ENCODE measurements around the gene COMMD4. TPM values are rescaled to one million over a fixed set of nuclear protein-coding genes. Genes with fewer than 3 reads are reported as not detected.
"Not testable (repeated sequence)": the region's sequence is repeated elsewhere in the genome, so short reads cannot be mapped to it uniquely, and the experiment has no call there.

Gene COMMD4
- total RNA-seq (ENCODE audit: low replicate concordance) = 36.4 and 72.6 TPM in 2 replicates

- Histone ChIP-seq H3K9me3 (ENCODE audit: low read depth) (no peaks in the 10 kb centered on the region), H3K36me3 (no peaks in the 10 kb centered on the region), H4K20me1 (ENCODE audit: low read depth) (no peaks in the 10 kb centered on the region), H3K4me2 (peak within 1 kb of the TSS; percentile 74), H3K27ac (no peak within 1 kb of the TSS), H3K4me3 (peak within 1 kb of the TSS; percentile 67), H3K27me3 (no peaks in the 10 kb centered on the region), H3K9ac (peak within 1 kb of the TSS; percentile 77), H2AFZ (replicated peaks) (peak within 1 kb of the TSS; percentile 99), H3K4me1 (peaks cover 3% of the 10 kb centered on the region), H3F3A (ENCODE audit: low read depth) (no peaks in the 10 kb centered on the region), H3K79me2 (ENCODE audit: low read depth) (peaks cover 14% of the 10 kb centered on the region)
- Mint-ChIP-seq H3K36me3 (peaks cover 4% of the 10 kb centered on the region), H3K4me3 (peak within 1 kb of the TSS; percentile 99), H3K27me3 (ENCODE audit: insufficient read depth, low read depth) (peaks cover 11% of the 10 kb centered on the region), H3K9me3 (peaks cover 2% of the 10 kb centered on the region), H3K27ac (peak within 1 kb of the TSS; percentile 87), H3K4me1 (peaks cover 17% of the 10 kb centered on the region)
- TF ChIP-seq EZH2 (IDR thresholded peaks at IDR 0.05) = no peak
- no peak for TF ChIP-seq EZH2phosphoT487 (IDR thresholded peaks at IDR 0.05)
- peak; percentile 98 for DNase-seq (ENCODE audit: low spot score)
Observed at GRCh38 chr15:75335705-75336355, at the start of gene COMMD4. COMMD4 (plus strand) TSS chr15:75336063; CDS start chr15:75336090, 27 bp downstream.

GRCh38 chr15:75293660-75294059 is 42.2 kb upstream of the COMMD4 start:
- not testable (repeated sequence) for H3K27me3 Mint-ChIP-seq (ENCODE audit: insufficient read depth, low read depth); H4K20me1 ChIP-seq (ENCODE audit: low read depth); H3K9me3 Mint-ChIP-seq; DNase-seq (ENCODE audit: low spot score); H3K27ac ChIP-seq; H3K79me2 ChIP-seq (ENCODE audit: low read depth); H3K36me3 ChIP-seq; H3K36me3 Mint-ChIP-seq; H3K4me3 ChIP-seq; H3K27ac Mint-ChIP-seq; H3K4me1 Mint-ChIP-seq; H3K4me1 ChIP-seq; H2AFZ ChIP-seq (replicated peaks); H3K4me3 Mint-ChIP-seq; H3K27me3 ChIP-seq; H3K4me2 ChIP-seq; H3F3A ChIP-seq (ENCODE audit: low read depth); H3K9ac ChIP-seq; H3K9me3 ChIP-seq (ENCODE audit: low read depth)

- not testable (repeated sequence) for H2AFZ ChIP-seq (replicated peaks); H3K27ac ChIP-seq; H3K79me2 ChIP-seq (ENCODE audit: low read depth); H3K4me2 ChIP-seq; H3K36me3 ChIP-seq; H3K9me3 ChIP-seq (ENCODE audit: low read depth); H3K4me3 Mint-ChIP-seq; H3K4me1 Mint-ChIP-seq; H3K27me3 ChIP-seq; H3F3A ChIP-seq (ENCODE audit: low read depth); H3K27ac Mint-ChIP-seq; H4K20me1 ChIP-seq (ENCODE audit: low read depth); H3K9me3 Mint-ChIP-seq; H3K4me1 ChIP-seq; DNase-seq (ENCODE audit: low spot score); H3K4me3 ChIP-seq; H3K9ac ChIP-seq; H3K36me3 Mint-ChIP-seq; H3K27me3 Mint-ChIP-seq (ENCODE audit: insufficient read depth, low read depth)
Observed at GRCh38 chr15:75298541-75299310, 37.1 kb upstream of the COMMD4 start.

- not testable (repeated sequence) for DNase-seq (ENCODE audit: low spot score); H3K4me3 ChIP-seq; H3K27me3 Mint-ChIP-seq (ENCODE audit: insufficient read depth, low read depth); H3K27ac Mint-ChIP-seq; H3F3A ChIP-seq (ENCODE audit: low read depth); H3K27me3 ChIP-seq; H3K27ac ChIP-seq; H3K9me3 Mint-ChIP-seq; H3K4me1 Mint-ChIP-seq; H3K4me2 ChIP-seq; H4K20me1 ChIP-seq (ENCODE audit: low read depth); H3K9ac ChIP-seq; H3K4me3 Mint-ChIP-seq; H3K79me2 ChIP-seq (ENCODE audit: low read depth); H3K36me3 ChIP-seq; H3K9me3 ChIP-seq (ENCODE audit: low read depth); H3K4me1 ChIP-seq; H3K36me3 Mint-ChIP-seq; H2AFZ ChIP-seq (replicated peaks)
- peak; percentile 65 for TF ChIP-seq CTCF (IDR thresholded peaks at IDR 0.05)
Observed at GRCh38 chr15:75299311-75299688, 36.6 kb upstream of the COMMD4 start.

- H2AFZ ChIP-seq (replicated peaks) = not testable (repeated sequence)
Observed at GRCh38 chr15:75300026-75300425, 35.8 kb upstream of the COMMD4 start.

More at GRCh38 chr15:75300026-75300425, 35.8 kb upstream of the COMMD4 start:
- H3K27ac Mint-ChIP-seq = peak overlapping the region; percentile 34
- H3K79me2 ChIP-seq (ENCODE audit: low read depth); H3K27ac ChIP-seq; H3F3A ChIP-seq (ENCODE audit: low read depth); DNase-seq (ENCODE audit: low spot score); H3K9me3 ChIP-seq (ENCODE audit: low read depth); H3K36me3 ChIP-seq; H3K9ac ChIP-seq; H4K20me1 ChIP-seq (ENCODE audit: low read depth); H3K4me1 Mint-ChIP-seq; H3K27me3 Mint-ChIP-seq (ENCODE audit: insufficient read depth, low read depth); H3K4me2 ChIP-seq; H3K4me3 ChIP-seq; H3K9me3 Mint-ChIP-seq; H3K4me3 Mint-ChIP-seq; H3K36me3 Mint-ChIP-seq; H3K4me1 ChIP-seq; H3K27me3 ChIP-seq: not testable (repeated sequence)

All from neural progenitor cell (in vitro differentiated cells).